ENCODE data around the gene CFAP73. TPM values are rescaled to one million over a fixed set of nuclear protein-coding genes. Genes with fewer than 3 reads are reported as not detected.
"Not testable (repeated sequence)": the region's sequence is repeated elsewhere in the genome, so short reads cannot be mapped to it uniquely, and the experiment has no call there.

Gene CFAP73
- polyA plus RNA-seq, 4 donors = 0.19 to 0.44 TPM; not detected in 2

DNA sequence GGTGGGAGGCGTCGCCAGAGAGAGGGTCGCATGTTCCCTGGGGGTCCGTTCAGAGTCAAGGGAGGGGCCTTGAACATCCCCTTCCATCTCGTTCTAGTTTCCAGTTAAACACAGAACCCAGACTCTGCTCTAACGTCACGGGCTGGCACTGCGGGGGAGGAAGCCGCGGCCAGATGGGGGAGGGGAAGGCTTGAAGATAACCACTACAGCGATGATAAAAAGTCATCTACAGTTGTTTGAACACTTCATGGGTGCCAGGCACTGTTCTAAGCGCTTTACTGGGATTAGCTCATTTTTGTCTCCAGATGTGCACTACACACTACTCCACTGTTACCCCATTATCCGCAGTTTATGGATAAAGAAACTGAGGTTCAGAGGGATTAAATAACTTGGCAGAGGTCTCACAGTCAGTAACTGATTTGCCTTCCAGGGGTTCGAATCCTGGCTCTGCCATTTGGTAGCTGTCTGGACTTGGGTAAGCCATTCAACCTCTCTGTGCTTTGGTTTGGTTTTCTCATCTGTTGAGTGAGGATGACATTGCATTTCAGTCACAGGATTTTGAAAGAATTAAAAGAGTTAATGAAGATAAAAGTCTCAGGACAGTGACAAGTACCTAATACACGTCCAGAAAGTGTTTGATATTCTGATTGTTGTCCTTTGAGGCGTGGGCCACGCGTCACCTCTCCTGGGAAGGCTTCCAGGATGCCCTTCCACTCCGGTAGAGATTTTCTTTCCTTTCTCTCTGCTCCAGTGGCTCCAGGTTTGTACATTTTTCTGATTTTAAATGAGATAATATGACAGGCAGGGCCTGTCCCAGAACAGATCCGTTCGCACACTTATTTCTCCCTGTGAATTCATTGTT lies 13.2 kb upstream of the CFAP73 start:
- WGBS, 3 donors = 11 to 29% (median 25%) methylated on average over 21 of the region's 21 CpGs

DNA sequence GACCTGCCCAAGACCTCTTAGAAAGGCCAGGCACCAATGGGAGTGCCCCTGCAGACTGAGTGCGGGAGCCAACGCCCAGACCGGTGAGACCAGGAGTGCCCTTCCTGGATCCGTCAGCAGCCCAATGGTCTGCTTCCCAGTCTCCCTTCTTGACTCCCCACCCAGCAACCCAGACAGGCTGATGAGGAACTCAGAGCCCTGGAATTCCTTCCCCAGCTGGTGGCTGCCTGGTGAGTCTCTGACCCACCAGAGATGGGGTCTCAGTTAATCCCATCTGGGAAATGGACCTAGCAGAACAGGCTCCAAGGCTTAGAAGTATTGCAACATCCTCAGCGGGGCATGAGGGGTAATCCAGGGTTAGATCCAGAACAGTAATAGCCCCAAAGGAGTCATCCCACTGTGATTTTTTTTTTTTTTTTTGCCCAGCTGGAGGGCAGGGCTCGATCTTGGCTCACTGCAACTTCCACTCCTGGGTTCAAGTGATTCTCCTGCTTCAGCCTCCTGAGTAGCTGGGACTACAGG lies 12.5 kb upstream of the CFAP73 start:
- no peaks in the 10 kb centered on the region for H3K4me1 ChIP-seq (ENCODE audit: control insufficient read depth in 3 of 3, insufficient read depth in 2 of 3, low read depth in 1 of 3, low read length in 2 of 3)
- DNase-seq (peak in 1 of 2 donors; percentile 54), FAIRE-seq (no peak)
- WGBS, 3 donors = 29 to 69% (median 51%) methylated on average over 6 of the region's 6 CpGs
- no peaks in the 10 kb centered on the region for H3K9me3 ChIP-seq (ENCODE audit: control insufficient read depth in 2 of 2, insufficient read depth in 1 of 2, low read depth in 1 of 2, low read length in 1 of 2)
- H3K27ac ChIP-seq (ENCODE audit: low read depth in 1 of 3, low read length in 2 of 3) = no peak overlapping the region
- peaks cover 0 to 2% (median 0%) of the 10 kb centered on the region in 3 donors for H3K27me3 ChIP-seq (ENCODE audit: control insufficient read depth in 3 of 3, insufficient read depth in 3 of 3, low read length in 3 of 3)
- no peak overlapping the region for H3K4me3 ChIP-seq (ENCODE audit: low read depth in 1 of 3, low read length in 3 of 3)
- H3K36me3 ChIP-seq (ENCODE audit: control insufficient read depth in 3 of 3, insufficient read depth in 2 of 3, low read depth in 1 of 3, low read length in 3 of 3) = no peaks in the 10 kb centered on the region

More for the DNA sequence above, 13.2 kb upstream of the CFAP73 start:
- DNase-seq = peak in 1 of 2 donors; percentile 17
- no peaks in the 10 kb centered on the region for H3K9me3 ChIP-seq (ENCODE audit: control insufficient read depth in 2 of 2, insufficient read depth in 1 of 2, low read depth in 1 of 2, low read length in 1 of 2)
- no peak overlapping the region for H3K27ac ChIP-seq (ENCODE audit: low read depth in 1 of 3, low read length in 2 of 3)
- H3K36me3 ChIP-seq (ENCODE audit: control insufficient read depth in 3 of 3, insufficient read depth in 2 of 3, low read depth in 1 of 3, low read length in 3 of 3) = no peaks in the 10 kb centered on the region
- peaks cover 0 to 2% (median 1%) of the 10 kb centered on the region in 3 donors for H3K27me3 ChIP-seq (ENCODE audit: control insufficient read depth in 3 of 3, insufficient read depth in 3 of 3, low read length in 3 of 3)
- no peaks in the 10 kb centered on the region for H3K4me1 ChIP-seq (ENCODE audit: control insufficient read depth in 3 of 3, insufficient read depth in 2 of 3, low read depth in 1 of 3, low read length in 2 of 3)
- H3K4me3 ChIP-seq (ENCODE audit: low read depth in 1 of 3, low read length in 3 of 3) = no peak overlapping the region
- FAIRE-seq = no peak

DNA sequence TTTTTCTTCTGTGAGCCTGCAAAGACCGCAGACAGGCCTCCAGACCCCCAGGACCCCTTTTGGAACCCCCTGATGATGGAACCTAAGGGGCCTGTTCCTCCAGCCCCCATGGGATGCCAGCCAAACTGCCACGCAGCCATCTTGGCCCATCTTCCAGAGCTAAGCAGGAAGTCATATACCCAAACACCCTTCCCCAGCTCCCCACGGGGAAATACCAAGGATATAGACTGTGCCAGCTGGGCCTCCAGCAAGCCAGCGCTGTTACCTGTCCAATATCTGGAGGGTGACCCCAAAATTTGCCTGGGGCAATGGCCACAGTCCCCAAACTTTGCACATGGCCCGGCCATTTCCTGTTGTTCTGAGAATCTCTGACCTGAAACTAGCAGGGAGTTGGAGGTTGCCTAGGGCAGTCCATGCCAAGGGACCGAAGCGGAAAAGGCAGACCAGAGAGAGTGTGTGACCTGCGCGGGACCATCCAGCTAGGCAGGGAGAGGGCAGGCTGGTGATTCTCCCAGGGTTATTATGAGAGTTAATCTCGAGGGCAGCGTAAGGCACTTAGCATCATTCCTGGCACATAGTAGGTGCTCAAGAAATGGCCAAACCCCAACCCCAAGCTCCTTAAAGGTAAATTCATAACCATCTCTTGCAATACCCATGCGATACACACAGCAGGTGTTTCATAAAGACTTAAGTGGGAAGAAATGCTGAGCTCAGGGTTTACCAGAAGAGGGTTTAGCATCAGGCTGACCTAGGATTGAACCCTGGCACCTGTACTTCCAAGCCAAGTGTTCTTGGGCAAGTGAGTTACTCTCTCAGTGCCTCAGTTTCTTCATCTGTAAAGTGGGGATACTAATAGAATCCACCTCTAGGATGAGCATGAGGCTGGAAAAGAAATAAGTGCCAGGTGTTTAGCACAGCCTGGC lies 11.4 kb upstream of the CFAP73 start:
- DNase-seq = no peak
- WGBS, 3 donors = 83 to 86% (median 83%) methylated on average over 12 of the region's 12 CpGs
- Histone ChIP-seq H3K36me3 (ENCODE audit: control insufficient read depth in 3 of 3, insufficient read depth in 2 of 3, low read depth in 1 of 3, low read length in 3 of 3) (no peaks in the 10 kb centered on the region), H3K4me1 (ENCODE audit: control insufficient read depth in 3 of 3, insufficient read depth in 2 of 3, low read depth in 1 of 3, low read length in 2 of 3) (no peaks in the 10 kb centered on the region), H3K27me3 (ENCODE audit: control insufficient read depth in 3 of 3, insufficient read depth in 3 of 3, low read length in 3 of 3) (peaks cover 0 to 2% (median 0%) of the 10 kb centered on the region in 3 donors), H3K4me3 (ENCODE audit: low read depth in 1 of 3, low read length in 3 of 3) (no peak overlapping the region), H3K27ac (ENCODE audit: low read depth in 1 of 3, low read length in 2 of 3) (no peak overlapping the region), H3K9me3 (ENCODE audit: control insufficient read depth in 2 of 2, insufficient read depth in 1 of 2, low read depth in 1 of 2, low read length in 1 of 2) (no peaks in the 10 kb centered on the region)
- FAIRE-seq = no peak

DNA sequence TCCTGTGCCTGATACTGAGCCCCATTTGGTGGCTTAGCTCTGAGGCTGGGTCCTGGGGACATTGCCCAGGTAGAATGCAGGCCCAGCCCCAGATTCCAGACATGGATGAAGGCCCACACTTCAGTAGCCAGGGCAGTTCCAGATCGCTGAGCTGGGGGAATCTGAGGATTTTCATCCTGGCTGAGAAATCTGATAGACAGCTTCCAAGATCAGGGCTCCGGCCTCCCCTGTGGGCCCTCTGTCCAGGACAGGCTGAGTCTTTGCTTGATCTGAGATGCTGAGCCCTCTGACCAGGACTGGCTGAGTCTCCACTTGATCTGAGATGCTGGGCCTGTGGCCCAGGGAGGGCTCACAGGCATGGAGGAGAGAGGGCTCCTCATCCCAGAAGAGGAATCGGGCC lies 10.7 kb upstream of the CFAP73 start:
- Histone ChIP-seq H3K4me3 (ENCODE audit: low read depth in 1 of 3, low read length in 3 of 3) (no peak overlapping the region), H3K27me3 (ENCODE audit: control insufficient read depth in 3 of 3, insufficient read depth in 3 of 3, low read length in 3 of 3) (peaks cover 0 to 2% (median 0%) of the 10 kb centered on the region in 3 donors), H3K9me3 (ENCODE audit: control insufficient read depth in 2 of 2, insufficient read depth in 1 of 2, low read depth in 1 of 2, low read length in 1 of 2) (no peaks in the 10 kb centered on the region), H3K36me3 (ENCODE audit: control insufficient read depth in 3 of 3, insufficient read depth in 2 of 3, low read depth in 1 of 3, low read length in 3 of 3) (no peaks in the 10 kb centered on the region), H3K4me1 (ENCODE audit: control insufficient read depth in 3 of 3, insufficient read depth in 2 of 3, low read depth in 1 of 3, low read length in 2 of 3) (no peaks in the 10 kb centered on the region), H3K27ac (ENCODE audit: low read depth in 1 of 3, low read length in 2 of 3) (no peak overlapping the region)
- 84 to 90% (median 86%) methylated on average over 3 of the region's 3 CpGs for WGBS, 3 donors
- FAIRE-seq (no peak), DNase-seq (no peak)

DNA sequence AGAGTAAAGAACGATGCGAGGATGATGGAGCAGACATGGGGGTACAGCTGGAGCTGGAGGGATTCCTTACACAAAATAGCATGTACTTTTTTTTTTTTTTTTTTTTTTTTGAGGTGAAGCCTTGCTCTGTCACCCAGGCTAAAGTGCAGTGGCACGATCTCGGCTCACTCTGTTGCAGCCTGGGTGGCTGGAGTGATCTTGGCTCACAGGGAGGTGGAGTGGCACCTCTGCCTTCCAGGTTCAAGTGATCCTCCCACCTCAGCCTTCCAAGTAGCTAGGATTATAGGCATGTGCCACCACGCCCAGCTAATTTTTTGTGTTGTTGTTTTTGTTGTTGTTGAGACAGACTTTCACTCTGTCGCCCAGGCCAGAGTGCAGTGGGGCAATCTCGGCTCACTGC lies 8.8 kb upstream of the CFAP73 start:
- H3K4me1 ChIP-seq (ENCODE audit: control insufficient read depth in 3 of 3, insufficient read depth in 2 of 3, low read depth in 1 of 3, low read length in 2 of 3) = no peaks in the 10 kb centered on the region
- H3K4me3 ChIP-seq (ENCODE audit: low read depth in 1 of 3, low read length in 3 of 3) = no peak overlapping the region
- 66 to 82% (median 74%) methylated on average over 7 of the region's 7 CpGs for WGBS, 3 donors
- no peaks in the 10 kb centered on the region for H3K9me3 ChIP-seq (ENCODE audit: control insufficient read depth in 2 of 2, insufficient read depth in 1 of 2, low read depth in 1 of 2, low read length in 1 of 2)
- H3K27ac ChIP-seq (ENCODE audit: low read depth in 1 of 3, low read length in 2 of 3) = no peak overlapping the region
- peaks cover 0 to 2% (median 0%) of the 10 kb centered on the region in 3 donors for H3K27me3 ChIP-seq (ENCODE audit: control insufficient read depth in 3 of 3, insufficient read depth in 3 of 3, low read length in 3 of 3)
- FAIRE-seq = no peak
- H3K36me3 ChIP-seq (ENCODE audit: control insufficient read depth in 3 of 3, insufficient read depth in 2 of 3, low read depth in 1 of 3, low read length in 3 of 3) = no peaks in the 10 kb centered on the region
- no peak for DNase-seq

DNA sequence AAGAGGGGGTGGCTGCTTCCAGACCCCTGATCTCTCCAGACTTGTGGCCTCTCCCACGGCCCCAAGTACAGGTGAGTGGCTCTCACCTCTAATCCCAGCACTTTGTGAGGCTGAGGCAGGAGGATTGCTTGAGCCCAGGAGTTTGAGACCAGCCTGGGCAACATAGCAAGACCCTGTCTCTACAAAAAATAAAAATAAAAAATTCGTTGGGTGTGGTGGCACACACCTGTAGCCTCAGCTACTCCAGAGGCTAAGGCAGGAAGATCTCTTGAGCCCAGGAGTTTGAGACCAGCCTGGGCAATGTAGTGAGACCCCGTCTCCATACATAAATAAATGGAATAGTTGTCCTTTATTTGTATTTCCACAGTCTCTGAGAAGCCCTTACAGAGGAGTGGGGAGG lies 7.8 kb upstream of the CFAP73 start:
- H3K27ac ChIP-seq (ENCODE audit: low read depth in 1 of 3, low read length in 2 of 3) = peak overlapping the region in 1 of 3 donors; percentile 1

DNA sequence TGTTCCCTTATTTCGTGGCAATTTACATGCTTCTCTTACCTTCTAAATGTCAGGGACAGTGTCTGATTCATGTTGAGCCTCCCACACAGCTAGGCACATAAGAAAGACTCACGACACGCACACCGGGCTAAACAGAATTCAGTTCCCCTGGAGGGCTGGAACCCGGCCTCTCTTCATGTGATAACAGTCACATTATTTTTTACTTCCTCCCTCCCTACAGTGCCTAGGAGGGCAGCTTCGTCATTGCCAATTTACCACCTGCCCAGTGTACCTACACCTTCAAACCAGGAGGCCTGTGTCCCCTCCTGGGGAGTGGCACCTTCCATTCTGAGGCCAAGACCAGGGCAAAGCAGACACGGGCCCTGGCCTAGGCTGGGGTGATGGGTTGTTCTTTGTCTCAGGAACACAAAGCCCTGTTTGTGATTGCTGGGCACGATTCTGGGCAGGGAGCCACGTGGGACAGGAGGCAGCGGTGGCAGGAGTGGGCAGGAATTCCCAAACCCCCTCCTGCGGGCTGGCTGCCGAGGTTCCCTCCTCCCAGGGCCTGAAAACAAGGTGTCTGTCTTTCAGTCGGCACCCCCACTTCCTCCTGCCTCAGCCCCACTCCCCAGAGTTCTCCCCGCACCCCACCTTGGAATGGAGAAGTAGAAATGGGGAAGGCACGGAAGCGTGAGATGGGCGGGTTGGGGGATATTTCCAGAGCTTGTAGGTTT lies 7.2 kb upstream of the CFAP73 start:
- Histone ChIP-seq H3K4me1 (ENCODE audit: control insufficient read depth in 3 of 3, insufficient read depth in 2 of 3, low read depth in 1 of 3, low read length in 2 of 3) (no peaks in the 10 kb centered on the region), H3K27ac (ENCODE audit: low read depth in 1 of 3, low read length in 2 of 3) (peak overlapping the region in 1 of 3 donors; percentile 1), H3K4me3 (ENCODE audit: low read depth in 1 of 3, low read length in 3 of 3) (no peak overlapping the region), H3K9me3 (ENCODE audit: control insufficient read depth in 2 of 2, insufficient read depth in 1 of 2, low read depth in 1 of 2, low read length in 1 of 2) (no peaks in the 10 kb centered on the region), H3K27me3 (ENCODE audit: control insufficient read depth in 3 of 3, insufficient read depth in 3 of 3, low read length in 3 of 3) (no peaks in the 10 kb centered on the region), H3K36me3 (ENCODE audit: control insufficient read depth in 3 of 3, insufficient read depth in 2 of 3, low read depth in 1 of 3, low read length in 3 of 3) (no peaks in the 10 kb centered on the region)
- 22 to 44% (median 35%) methylated on average over 16 to 17 of the region's 17 CpGs for WGBS, 3 donors
- FAIRE-seq (no peak), DNase-seq (peak in 1 of 2 donors; percentile 35)

More for the DNA sequence above, 7.8 kb upstream of the CFAP73 start:
- H3K9me3 ChIP-seq (ENCODE audit: control insufficient read depth in 2 of 2, insufficient read depth in 1 of 2, low read depth in 1 of 2, low read length in 1 of 2); H3K4me1 ChIP-seq (ENCODE audit: control insufficient read depth in 3 of 3, insufficient read depth in 2 of 3, low read depth in 1 of 3, low read length in 2 of 3); FAIRE-seq; H3K36me3 ChIP-seq (ENCODE audit: control insufficient read depth in 3 of 3, insufficient read depth in 2 of 3, low read depth in 1 of 3, low read length in 3 of 3); H3K4me3 ChIP-seq (ENCODE audit: low read depth in 1 of 3, low read length in 3 of 3); H3K27me3 ChIP-seq (ENCODE audit: control insufficient read depth in 3 of 3, insufficient read depth in 3 of 3, low read length in 3 of 3); DNase-seq: not testable (repeated sequence)
- WGBS, 3 donors = 68 to 75% (median 72%) methylated on average over 3 of the region's 3 CpGs

Data from small intestine (tissue), 7 donors.